Measurements from ENCODE around the gene VAPA.

GRCh38 chr18:9919564-9920232 lies 5.9 kb downstream of the VAPA start:
- no peak for TF ChIP-seq POLR2AphosphoS5 (IDR thresholded peaks at IDR 0.05)
- no peak for TF ChIP-seq CTCF (IDR thresholded peaks at IDR 0.05)
- TF ChIP-seq EP300 (IDR thresholded peaks at IDR 0.05) = no peak

All from suprapubic skin (tissue), 4 donors.